Measurements from ENCODE around the gene COL18A1. TPM values are rescaled to one million over a fixed set of nuclear protein-coding genes. Genes with fewer than 3 reads are reported as not detected.

COL18A1 gene
- total and polyA plus RNA-seq, 9 of the 15 experiments (the other 6 are each of a cell fraction or from before 2014, with no cell fraction given) = 0.14 to 16.4 (median 2.0) TPM

DNA sequence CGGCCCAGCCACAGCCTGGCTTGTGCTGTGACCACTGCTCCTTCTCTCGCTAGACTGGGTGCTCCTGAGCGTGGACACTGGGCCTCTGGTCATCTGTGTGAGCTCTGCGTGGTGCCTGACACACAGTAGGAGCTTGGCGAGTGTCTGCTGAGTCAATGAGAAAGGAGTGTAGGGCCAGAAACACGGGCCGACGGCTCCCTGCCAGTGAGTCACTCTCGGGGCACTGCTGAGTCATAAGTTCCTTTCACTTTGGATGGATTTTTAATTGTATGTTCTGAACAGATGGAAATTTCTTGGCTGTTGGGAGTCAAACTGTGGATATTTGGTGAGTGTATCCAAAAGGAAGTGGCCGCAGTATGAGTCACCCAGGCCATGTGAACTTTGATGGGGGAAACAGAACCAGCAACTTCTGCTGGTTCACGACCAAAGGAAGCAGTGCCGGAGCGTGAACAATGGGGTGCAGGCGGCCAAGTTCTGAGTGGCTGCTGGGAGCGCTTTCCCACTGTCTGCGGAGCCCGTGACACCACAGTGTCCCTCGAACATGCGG, 41.0 kb upstream of the COL18A1 start:
- ATAC-seq (peak; percentile 14), DNase-seq (ENCODE audit: extremely low read depth in 1 of 4, low spot score in 3 of 4) (peak; percentile 72 to 78 (median 76)), FAIRE-seq (peak; percentile 91)
- Histone ChIP-seq H3K4me2 (ENCODE audit: insufficient read depth, low read length) (peak overlapping the region; percentile 33), H3K36me3 (ENCODE audit: control insufficient read depth, insufficient read depth, low read length) (no peaks in the 10 kb centered on the region), H3K9me3 (replicated peaks; ENCODE audit: control insufficient read depth, insufficient read depth, low read depth, low read length) (no peaks in the 10 kb centered on the region), H4K20me1 (replicated peaks; ENCODE audit: control insufficient read depth, insufficient read depth, low read length) (no peaks in the 10 kb centered on the region), H3K4me3 (no peak overlapping the region), H3K27ac (ENCODE audit: extremely low read depth, low read depth, low read length) (peak overlapping the region; percentile 68; the same call in 2 of the 3 replicates), H3K27me3 (ENCODE audit: control insufficient read depth in 2 of 2, insufficient read depth in 2 of 2, low read length in 2 of 2) (peaks cover 0 to 15% of the 10 kb centered on the region in 2 experiments; a peak in 1 of 5 replicates), H3K9ac (ENCODE audit: insufficient read depth in 1 of 2, low read depth in 2 of 2, low read length in 2 of 2) (peak overlapping the region; percentile 35 to 45), H3K9me1 (ENCODE audit: control insufficient read depth, insufficient read depth, low read length) (no peaks in the 10 kb centered on the region), H3K4me1 (replicated peaks in 1 of 2; ENCODE audit: control insufficient read depth in 2 of 2, insufficient read depth in 2 of 2, low read length in 2 of 2) (peaks cover 39 to 90% of the 10 kb centered on the region in 2 experiments), H2AFZ (ENCODE audit: low read depth, low read length) (peak overlapping the region; percentile 91), H3K79me2 (ENCODE audit: control insufficient read depth, insufficient read depth, low read length) (no peaks in the 10 kb centered on the region)
- POLR2A ChIA-PET = interaction anchor here (0.6 to 0.7 kb wide), 4 partner anchors 36 to 427 kb away, joined by 3 read pairs; no protein-coding TSS in a partner anchor
- BruUV-seq (replicated peaks) = no TSS peak
- intact Hi-C loops (cut with micrococcal nuclease) (loop anchor here (5.0 kb wide), 1 partner anchor 228 kb away; no protein-coding TSS in a partner anchor), in situ Hi-C loops (cut with MboI) (no loop called here)
- CTCF ChIA-PET (ENCODE audit: low intra/inter-chr PET ratio) = no interaction called here
- WGBS (ENCODE audit: insufficient coverage, low coverage, missing lambda C conversion rate) = 34% methylated on average over 19 of the region's 19 CpGs
- peak; percentile 50; the same call in 1 of the 2 replicates for TF ChIP-seq SPI1 (IDR thresholded peaks at IDR 0.05; ENCODE audit: borderline replicate concordance, low read depth, low read length)
- TF ChIP-seq PPARD (CRISPR knock-in tag; IDR thresholded peaks at IDR 0.05) = no peak
- TF ChIP-seq IRF1 (CRISPR knock-in tag; IDR thresholded peaks at IDR 0.05; ENCODE audit: borderline replicate concordance) = no peak
- TF ChIP-seq RAD21 (CRISPR knock-in tag; conservative IDR thresholded peaks at IDR 0.05 in 1 of 2, IDR thresholded peaks at IDR 0.05 in 1 of 2) = no peak
- no peak; a peak in 1 of 4 replicates for TF ChIP-seq RCOR1 (IDR thresholded peaks at IDR 0.05; ENCODE audit: borderline replicate concordance in 1 of 2, low read depth in 2 of 2, low read length in 2 of 2)
- TF ChIP-seq ZNF398 (CRISPR knock-in tag; IDR thresholded peaks at IDR 0.05) = no peak
- no peak for TF ChIP-seq EZH2 (IDR thresholded peaks at IDR 0.05; ENCODE audit: borderline replicate concordance, low read depth, low read length)
- no peak for TF ChIP-seq RAD51 (IDR thresholded peaks at IDR 0.05; ENCODE audit: borderline replicate concordance, low read depth)
- TF ChIP-seq HOXB6 (CRISPR knock-in tag; IDR thresholded peaks at IDR 0.05; ENCODE audit: borderline replicate concordance) = no peak
- no peak for TF ChIP-seq ZNF445 (CRISPR knock-in tag; IDR thresholded peaks at IDR 0.05; ENCODE audit: low read depth)
- TF ChIP-seq SREBF1 (IDR thresholded peaks at IDR 0.05; ENCODE audit: borderline replicate concordance, low read depth, low read length) = no peak
- TF ChIP-seq IFI16 (CRISPR knock-in tag; IDR thresholded peaks at IDR 0.05) = no peak
- TF ChIP-seq PKNOX1 (IDR thresholded peaks at IDR 0.05) = 0 out of 2 replicates have a peak, but pooled peaks have one; percentile 17
- no peak for TF ChIP-seq RNF2 (IDR thresholded peaks at IDR 0.05)
- no peak for TF ChIP-seq DLX4 (CRISPR knock-in tag; IDR thresholded peaks at IDR 0.05)
- TF ChIP-seq, protein P1, sequence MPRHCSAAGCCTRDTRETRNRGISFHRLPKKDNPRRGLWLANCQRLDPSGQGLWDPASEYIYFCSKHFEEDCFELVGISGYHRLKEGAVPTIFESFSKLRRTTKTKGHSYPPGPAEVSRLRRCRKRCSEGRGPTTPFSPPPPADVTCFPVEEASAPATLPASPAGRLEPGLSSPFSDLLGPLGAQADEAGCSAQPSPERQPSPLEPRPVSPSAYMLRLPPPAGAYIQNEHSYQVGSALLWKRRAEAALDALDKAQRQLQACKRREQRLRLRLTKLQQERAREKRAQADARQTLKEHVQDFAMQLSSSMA (CRISPR knock-in tag; IDR thresholded peaks at IDR 0.05) = no peak
- TF ChIP-seq ZNF121 (CRISPR knock-in tag; conservative IDR thresholded peaks at IDR 0.05) = no peak
- TF ChIP-seq GTF2A2 (tag; IDR thresholded peaks at IDR 0.05) = 0 out of 2 replicates have a peak, but pooled peaks have one; percentile 49
